22Rv1 (cell line): ENCODE results near the gene IGSF22.

Source experiments
- ZFX ChIP-seq: fragments of 450-650 bp; IDR thresholded peaks from 2 replicates; pipeline ENCODE4 v1.6.1; 2017; ENCODE audit warnings: antibody characterized with exemption, borderline replicate concordance
- TF ChIP-seq, protein P1 (sequence below): fragments of 450-650 bp; IDR thresholded peaks from 2 replicates; pipeline ENCODE4 v1.5.1; 2017; ENCODE audit warnings: mild to moderate bottlenecking

DNA sequence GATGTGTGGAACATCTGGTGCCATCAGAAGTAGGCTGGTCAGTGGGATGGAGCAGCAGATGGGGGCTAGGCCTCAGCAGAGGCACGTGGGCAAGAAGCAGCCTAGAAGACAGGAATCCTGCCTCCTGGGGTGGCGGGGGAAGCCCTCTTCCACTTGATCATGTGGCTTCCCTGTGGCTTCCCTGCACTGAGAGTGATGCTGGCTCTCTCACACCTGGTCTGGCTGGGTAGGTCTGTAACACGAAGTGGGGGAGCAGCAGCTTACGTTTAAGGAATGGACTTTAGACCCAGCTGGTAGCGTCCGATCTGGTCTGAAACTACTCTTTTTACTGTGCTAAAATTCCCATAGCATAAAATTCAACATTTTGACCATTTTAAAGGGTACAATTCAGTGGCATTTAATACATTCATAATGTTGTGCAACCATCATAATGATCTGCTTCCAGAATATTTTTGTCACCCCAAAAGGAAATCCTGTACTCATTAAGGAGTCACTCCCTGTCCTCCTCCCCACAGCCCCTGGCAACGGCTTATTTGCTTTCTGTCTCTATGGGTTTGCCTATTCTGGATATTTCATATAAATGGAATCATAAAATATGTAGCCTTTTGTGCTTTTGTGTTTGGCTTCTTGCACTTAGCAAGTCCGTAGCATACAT is 43.9 kb upstream of the IGSF22 start:
- TF ChIP-seq, protein P1, sequence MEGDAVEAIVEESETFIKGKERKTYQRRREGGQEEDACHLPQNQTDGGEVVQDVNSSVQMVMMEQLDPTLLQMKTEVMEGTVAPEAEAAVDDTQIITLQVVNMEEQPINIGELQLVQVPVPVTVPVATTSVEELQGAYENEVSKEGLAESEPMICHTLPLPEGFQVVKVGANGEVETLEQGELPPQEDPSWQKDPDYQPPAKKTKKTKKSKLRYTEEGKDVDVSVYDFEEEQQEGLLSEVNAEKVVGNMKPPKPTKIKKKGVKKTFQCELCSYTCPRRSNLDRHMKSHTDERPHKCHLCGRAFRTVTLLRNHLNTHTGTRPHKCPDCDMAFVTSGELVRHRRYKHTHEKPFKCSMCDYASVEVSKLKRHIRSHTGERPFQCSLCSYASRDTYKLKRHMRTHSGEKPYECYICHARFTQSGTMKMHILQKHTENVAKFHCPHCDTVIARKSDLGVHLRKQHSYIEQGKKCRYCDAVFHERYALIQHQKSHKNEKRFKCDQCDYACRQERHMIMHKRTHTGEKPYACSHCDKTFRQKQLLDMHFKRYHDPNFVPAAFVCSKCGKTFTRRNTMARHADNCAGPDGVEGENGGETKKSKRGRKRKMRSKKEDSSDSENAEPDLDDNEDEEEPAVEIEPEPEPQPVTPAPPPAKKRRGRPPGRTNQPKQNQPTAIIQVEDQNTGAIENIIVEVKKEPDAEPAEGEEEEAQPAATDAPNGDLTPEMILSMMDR: no peak
- TF ChIP-seq ZFX: no peak
